Myocyte (in vitro differentiated cells): ENCODE results near the gene NSMCE4A. TPM values are rescaled to one million over a fixed set of nuclear protein-coding genes. Genes with fewer than 3 reads are reported as not detected.
"Not testable (repeated sequence)": the region's sequence is repeated elsewhere in the genome, so short reads cannot be mapped to it uniquely, and the experiment has no call there.

Source experiments
- DNase-seq: peaks from one replicate; pipeline ENCODE4 v3.0.0-alpha.2; 2012; ENCODE audit warnings: low read depth
- total RNA-seq: library from RNA; depleted of rRNA; stranded (reverse); fragments of >200 nt; gene quantifications from 2 replicates; pipeline ENCODE4 v1.2.3, GENCODE V29; 2014

The NSMCE4A gene
- total RNA-seq, 1 donor from 2014 or later: 24.4 TPM

DNA sequence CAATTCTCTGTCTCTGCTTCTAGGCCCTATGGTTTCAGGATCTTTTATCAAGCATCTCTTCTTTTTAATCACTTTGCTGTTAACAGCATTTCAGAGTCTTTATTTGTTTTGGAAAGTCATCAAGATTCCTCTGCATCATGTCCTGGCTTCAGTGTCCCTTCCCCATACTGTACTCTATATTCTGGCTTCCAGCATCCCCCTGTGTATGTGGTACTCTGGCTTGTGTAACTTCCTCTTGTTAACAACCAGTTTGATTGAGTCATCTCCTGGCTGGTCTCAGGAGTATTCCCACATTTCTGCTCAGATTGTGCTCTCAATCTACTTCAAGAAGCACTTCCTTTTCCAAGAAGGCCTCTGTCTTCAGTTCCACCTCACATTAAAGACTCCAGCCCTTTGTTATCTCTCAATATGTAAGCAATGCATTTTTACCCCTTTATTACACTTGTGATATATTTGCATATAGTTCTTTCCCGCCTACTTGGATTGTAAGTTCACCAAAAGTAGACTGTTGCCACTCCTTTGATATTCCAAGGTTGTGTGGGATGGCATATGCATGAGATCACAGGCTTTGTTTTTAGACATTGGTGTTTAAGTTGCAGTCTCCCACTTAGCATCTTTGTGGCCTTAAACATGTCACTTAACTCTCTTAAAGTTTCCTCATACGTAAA, 32.1 kb downstream of the NSMCE4A start:
- DNase-seq: peak; percentile 46

DNA sequence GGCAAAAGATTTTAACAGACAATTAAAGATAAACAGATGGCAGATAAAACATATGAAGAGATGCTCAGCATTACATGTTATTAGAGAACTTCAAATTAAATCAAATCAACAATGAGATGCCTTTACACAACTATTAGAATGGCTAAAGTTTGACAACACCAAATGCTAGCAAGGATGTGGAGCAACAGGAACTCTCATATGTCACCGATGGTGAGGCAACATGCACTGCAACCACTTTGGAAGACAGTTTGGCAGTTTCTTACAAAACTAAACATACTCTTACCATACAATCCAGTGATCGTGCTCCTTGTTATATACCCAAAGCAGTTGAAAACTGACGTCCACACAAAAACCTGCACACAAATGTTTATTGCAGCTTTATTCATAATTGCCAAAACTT, 33.5 kb downstream of the NSMCE4A start:
- no peak for DNase-seq

DNA sequence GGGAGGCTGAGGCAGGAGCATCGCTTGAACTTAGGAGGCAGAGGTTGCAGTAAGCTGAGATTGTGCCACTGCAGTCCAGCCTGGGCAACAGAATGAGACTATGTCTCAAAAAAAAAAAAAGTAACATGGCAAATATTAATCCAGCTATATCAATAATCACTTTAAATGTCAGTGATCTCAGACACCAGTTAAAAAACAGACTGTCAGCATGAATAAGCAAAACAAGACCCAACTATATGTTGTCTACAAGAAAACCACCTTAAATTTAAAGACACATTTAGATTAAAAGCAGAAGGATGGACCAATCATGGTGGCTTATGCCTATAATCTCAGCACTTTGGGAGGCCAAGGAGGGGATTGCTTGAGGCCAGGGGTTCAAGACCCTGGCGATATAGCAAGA, 38.7 kb downstream of the NSMCE4A start:
- no peak for DNase-seq

DNA sequence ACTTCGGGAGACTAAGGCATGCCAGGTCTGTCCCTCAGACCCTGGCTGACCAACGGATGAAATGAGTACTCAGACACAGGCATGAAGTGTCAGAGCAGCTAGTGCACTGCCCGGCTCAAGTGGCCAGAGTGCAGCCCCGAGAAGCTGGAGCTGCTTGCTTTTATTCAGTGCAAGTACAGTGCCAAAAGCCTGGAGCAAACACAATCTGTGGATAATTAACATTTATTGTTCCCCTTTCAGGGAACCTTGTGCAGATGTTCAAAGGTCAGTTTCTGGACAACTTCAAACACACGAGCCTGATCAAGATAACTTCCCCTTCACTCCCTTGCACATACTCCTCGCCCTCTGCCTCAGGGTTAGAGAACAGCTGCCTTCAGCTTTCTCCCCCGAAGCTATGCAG, 39.3 kb downstream of the NSMCE4A start:
- DNase-seq: no peak

DNA sequence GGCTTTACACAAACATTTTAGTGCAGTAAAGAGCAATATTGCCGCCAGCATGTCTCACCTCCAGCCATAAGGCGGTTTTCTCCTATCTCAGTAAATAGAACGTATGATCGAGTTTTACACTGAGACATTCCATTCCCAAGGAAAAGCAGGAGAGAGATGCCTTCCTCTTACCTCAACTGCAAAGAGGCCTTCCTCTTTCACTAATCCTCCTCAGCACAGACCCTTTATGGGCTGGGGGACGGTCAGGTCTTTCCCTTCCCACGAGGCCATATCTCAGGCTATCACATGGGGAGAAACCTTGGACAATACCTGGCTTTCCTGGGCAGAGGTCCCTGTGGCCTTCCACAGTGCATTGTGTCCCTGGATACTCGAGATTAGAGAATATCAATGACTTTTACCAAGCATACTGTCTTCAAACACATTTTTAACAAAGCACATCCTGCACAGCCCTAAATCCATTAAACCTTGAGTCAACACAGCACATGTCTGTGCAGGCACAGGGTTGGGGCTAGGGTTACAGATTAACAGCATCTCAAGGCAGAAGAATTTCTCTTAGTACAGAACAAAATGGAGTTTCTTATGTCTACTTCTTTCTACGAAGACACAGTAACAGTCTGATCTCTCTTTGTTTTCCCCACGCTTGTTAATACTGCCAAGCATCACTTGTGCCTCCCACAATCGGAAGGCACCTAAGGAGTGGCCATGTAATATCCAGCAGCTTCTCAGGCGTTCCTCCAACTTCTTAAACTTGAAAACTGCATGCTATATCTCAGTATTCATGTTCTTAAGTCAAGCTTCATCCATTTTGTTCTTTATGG, 44.5 kb downstream of the NSMCE4A start:
- DNase-seq: not testable (repeated sequence)

DNA sequence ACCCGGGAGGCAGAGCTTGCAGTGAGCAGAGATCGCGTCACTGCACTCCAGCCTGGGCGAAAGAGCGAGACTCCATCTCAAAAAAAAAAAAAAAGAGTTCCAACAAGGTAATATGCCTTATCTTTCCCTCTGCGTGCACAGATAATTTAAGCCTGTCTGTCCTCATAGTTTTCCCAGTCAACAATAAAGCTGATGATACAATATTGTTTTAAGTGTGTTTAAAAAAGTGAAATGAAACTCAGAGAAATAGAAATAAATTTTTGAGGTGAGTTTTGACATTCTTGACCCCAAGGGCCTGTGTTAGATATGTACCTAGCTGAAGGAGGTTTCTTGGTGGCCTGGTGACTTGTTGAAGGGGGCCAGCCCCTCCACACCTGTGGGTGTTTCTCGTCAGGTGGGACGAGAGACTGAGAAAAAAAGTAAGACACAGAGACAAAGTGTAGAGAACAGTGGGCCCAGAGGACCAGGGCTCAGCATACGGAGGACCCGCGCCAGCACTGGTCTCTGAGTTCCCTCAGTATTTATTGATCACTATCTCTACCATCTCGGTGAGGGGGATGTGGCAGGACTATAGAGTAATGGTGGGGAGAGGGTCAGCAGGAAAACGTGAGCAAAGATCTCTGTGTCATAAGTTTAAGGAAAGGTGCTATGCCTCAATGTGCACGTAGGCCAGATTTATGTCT, 45.3 kb downstream of the NSMCE4A start:
- DNase-seq: not testable (repeated sequence)

DNA sequence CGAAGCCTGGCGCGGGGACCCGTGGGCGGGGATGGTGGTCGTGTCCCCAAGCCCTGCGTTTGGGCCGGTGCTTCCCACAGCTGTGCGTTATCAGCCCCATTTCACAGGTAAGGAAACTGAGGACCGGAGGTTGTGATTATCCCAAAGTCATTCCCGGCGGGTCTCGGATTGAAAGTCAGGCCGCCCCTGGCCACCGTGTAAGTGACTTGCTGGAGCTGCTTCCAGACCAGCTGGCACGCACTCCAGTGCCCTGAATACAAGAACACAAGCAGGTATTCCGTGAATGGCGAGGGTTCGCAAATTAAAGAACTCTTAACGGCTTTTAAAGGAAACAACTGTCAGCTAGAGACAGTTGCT, 46.5 kb downstream of the NSMCE4A start:
- DNase-seq: no peak

DNA sequence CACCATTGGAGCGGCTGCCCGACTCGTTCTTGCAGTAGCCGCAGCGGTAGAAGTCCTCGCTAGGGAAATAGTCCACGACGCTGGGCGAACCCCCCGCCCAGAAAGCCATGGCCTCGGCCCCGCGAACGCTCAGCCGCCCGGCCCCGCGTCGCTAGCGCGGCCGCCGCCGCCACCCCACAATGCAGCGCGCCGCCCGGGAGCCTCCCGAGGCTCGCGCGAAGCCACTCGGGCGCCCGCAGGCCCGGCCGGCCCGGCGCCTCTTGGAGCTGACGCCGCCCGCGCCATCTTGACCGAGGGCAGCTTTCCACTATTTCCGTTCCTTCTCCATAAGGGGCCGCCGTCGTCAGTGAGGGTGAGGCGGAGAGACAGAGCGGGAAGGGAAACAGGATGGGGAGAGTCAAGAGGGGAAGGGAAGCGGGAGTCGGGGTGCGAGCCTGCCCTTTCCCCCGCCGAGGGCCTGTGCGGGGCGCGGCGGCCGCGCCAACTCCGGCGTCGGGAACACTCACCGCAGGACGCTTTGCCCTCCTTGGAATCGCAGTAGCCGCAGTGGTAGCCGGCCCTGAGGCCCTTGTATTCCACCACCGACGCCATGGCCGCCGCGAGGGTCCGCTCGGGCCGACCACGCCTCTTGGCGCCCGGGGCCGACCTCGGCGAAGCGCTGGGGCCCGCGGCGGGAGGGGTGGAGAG, 47.0 kb downstream of the NSMCE4A start, which contains the start of gene ATE1:
Gene ATE1 (minus strand): TSS at position 191 of the 687 bp plus-strand sequence. CDS start 82 bp downstream, at position 109.
- peak; percentile 95 for DNase-seq

DNA sequence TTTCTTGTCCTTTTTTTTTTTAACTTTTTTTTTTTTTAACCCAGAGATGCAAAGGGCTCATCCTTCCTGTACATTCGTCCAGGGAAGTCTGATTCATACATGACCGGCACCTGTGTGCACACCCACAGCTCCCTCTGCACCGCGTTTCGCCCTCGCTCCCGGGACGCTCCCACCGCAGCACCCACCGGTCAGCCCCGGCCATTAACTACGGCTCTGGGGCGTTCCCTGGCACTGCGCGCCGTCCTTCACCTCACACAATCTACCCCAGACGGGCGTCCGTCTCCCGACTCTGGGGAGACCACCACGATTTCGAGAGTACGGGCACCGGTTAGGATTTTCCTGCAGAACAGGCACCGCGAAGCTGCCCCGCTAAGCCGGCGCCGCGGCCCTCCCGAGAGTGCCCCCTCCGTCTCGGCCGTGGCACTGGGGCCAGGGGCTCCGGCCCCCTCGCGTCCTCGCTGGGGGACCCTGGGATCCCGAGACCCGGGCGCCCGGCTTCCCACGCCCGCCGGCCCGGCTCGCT, 47.6 kb downstream of the NSMCE4A start:
- peak; percentile 62 for DNase-seq

DNA sequence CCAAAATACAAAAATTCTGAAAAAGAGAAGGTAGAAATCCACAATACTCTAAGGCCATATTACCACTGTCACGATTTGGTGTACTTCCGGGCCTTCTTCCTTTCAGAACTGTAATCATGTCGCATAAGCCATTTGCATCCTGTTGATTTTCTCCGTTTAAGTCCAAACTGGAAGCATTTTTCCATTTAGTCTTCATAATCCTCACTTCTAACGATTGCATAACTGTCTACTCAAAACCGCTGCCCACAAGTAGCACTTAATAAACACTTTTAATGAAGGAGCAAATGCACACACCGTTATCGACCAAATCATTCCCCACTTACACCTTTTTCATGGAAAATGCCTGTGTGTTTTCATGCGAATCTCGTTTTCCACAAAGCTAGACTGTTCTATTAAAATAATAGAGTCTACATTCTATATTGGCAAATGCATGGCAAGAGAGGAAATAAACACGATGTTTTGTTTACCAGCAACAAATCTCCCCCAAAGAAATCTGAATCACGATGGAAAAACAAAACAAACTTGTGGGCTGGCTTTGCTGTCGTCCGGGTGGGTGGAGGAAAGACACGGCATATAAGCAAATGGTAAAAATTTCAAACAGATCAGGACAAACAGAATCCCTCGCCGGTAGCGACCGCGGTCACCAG, 48.2 kb downstream of the NSMCE4A start:
- DNase-seq: peak; percentile 10

DNA sequence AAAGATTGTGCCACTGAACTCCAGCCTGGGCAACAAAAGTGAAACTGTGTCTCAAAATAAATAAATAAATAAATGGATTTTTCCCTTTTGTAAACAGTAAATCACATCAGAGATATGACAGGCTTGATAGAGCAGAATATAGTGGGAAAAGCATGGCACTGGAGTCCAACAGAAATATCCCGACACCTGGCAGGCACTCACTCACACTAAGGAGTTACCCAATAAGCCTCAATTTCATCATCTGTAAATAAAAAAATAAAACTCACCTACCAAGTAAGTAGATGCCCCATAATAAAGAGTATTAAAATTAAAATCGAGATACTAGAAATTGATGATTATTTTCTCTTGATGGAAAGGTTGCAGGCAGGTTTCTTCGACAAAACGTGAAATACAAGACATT, 48.9 kb downstream of the NSMCE4A start:
- DNase-seq: no peak

DNA sequence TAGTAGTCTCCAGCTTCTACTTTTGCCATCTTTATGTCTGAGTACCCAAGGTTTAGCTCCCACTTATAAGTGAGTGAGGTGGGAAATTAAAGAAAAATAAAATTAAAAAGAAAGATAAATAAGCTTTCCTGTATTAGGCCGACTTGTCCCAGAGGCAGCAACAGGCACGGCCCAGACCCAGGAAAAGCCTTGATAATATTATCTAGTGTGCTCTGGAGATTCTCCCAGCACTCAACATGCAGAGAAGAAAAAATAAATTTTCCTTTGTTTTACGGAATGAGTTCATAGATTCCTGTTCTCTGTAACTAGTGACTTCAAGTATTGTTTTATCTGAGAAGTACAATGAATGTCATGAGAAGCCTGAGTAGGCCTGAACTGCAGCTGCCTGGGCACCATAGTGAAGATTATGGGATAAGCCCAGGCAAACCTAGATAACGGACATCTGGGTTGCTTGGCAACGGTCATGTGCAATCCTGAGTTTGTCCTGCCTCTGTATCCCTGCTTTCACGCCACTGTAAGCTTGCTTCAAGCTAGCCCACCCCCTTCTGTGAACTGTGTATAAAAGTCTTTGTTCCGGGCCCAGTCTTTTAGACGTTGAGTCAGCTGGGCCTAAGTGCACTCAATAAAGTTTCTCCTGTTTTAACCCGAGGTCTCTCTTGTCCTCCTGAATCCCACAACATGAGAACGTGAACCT, 53.6 kb downstream of the NSMCE4A start:
- no peak for DNase-seq

DNA sequence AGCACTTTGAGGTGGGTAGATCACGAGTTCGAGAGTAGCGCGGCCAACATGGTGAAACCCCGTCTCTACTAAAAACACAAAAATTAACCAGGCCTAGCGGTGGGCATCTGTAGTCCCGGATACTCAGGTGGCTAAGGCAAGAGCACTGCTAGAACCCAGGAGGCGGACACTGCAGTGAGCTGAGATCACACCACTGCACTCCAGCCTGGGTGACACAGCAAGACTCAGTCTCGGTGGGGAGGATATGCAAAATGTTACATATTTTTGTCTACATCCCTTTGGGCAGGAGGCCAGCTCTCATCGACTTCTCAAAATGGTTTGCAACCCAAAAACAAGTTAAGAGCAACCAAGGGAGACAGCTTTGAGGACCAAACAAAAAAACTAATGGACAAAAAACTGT, 55.4 kb downstream of the NSMCE4A start:
- DNase-seq: no peak

DNA sequence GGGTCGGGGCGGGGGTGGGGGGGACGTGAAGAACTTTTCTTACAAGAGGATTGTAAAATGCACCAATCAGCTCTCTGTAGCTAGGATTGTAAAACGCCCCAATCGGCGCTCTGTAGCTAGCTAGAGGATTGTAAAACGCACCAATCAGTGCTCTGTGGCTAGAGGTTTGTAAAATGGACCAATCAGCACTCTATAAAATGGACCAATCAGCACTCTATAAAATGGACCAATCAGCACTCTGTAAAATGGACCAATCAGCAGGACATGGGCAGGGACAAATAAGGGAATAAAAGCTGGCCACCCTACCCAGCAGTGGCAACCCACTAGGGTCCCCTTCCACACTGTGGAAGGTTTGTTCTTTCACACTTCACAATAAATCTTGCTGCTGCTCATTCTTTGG, 56.2 kb downstream of the NSMCE4A start:
- not testable (repeated sequence) for DNase-seq

DNA sequence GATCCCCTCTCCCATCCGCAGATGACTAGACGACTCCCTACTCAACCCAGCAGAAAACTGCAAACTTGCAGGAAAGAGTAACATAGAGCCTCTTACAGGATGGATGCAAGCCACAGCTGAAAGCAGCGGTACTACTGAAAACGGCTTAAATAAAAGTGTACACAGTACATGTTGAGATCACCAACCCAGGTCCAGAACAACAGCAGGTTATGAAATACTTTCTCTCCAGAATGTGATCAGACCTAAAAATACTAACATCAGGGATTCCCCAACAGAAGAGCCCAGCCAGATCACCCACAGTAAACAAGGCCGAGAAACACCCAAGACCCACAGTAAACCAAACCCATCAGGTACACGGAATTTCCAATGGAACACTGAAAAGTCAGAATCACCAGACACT, 60.4 kb downstream of the NSMCE4A start:
- no peak for DNase-seq

DNA sequence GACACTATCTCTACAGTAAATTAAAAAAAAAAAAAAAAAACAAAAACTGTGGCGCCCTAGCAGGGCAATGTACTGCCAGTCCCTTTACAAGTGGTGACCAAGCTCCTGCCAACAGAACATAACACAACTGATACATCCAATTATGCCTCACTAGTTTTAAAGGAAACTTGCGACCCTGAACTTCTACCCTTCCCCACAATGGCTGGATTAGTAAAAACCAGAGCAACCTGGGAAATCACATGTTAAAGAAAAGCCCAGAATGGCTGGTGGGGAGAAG, 63.7 kb downstream of the NSMCE4A start:
- no peak for DNase-seq

DNA sequence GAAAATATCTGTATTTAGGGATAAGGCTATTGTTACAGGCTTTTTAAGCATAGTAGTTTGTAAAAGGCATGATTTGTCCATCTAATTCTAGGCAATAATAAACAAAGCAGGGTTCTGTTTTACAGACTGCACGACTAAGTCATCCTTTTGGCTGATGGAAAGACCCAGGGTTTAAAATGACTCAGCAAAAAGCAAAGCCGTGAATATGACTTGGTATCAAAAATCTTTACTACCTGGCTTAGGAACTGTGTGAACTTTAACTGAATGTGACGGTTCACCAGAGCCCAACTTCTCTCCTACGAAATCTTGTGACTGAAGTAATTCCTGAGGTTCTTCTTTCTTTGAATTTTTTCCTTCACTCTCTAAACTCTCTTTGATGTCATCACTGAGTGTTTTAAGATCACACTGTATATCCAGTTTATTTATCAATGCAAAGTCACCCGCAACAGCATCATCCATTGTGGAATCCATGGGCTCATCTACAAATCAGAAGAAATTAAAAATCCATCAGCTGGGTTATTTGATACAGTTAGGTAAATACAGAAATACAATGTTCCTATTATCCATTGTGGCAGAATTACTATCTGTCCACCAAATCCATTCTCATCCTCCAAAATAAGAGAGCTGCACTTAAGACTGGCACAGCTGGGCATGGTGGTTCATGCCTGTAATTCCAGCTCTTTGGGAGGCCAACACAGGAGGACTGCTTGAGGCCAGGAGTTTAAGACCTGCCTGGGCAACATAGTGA, 64.2 kb downstream of the NSMCE4A start:
- DNase-seq: peak; percentile 13
